HCT116 (cell line): ENCODE measurements around the gene CNTNAP2.

ENCODE experiments used
- CTCF ChIP-seq, 3 experiments: fragments of 200-600 bp in 1 of 3; sonication (generic) in 1 of 3; IDR thresholded peaks in 2 of 3; conservative IDR thresholded peaks in 1 of 3; 2 replicates each; pipeline ENCODE4 v1.5.1; 2012 to 2017; ENCODE audit warnings: low read depth in 2 of 3, low read length in 2 of 3, antibody characterized with exemption in 1 of 3, borderline replicate concordance in 1 of 3, control low read depth in 1 of 3, mild to moderate bottlenecking in 1 of 3, mixed read lengths in 1 of 3, mixed run types in 1 of 3, moderate library complexity in 1 of 3; ENCODE audit not compliant: insufficient read depth in 1 of 3
- EGR1 ChIP-seq: IDR thresholded peaks from 2 replicates; pipeline ENCODE4 v1.6.1; 2012; ENCODE audit warnings: low read depth
- ELF1 ChIP-seq: IDR thresholded peaks from 2 replicates; pipeline ENCODE4 v1.6.1; 2012; ENCODE audit warnings: low read depth, borderline replicate concordance
- EZH2 ChIP-seq: fragments of 200-600 bp; sonication (generic); IDR thresholded peaks from 2 replicates; pipeline ENCODE4 v1.6.1; 2017; ENCODE audit warnings: antibody characterized with exemption, mixed run types
- EZH2phosphoT487 ChIP-seq: fragments of 200-600 bp; IDR thresholded peaks from 2 replicates; pipeline ENCODE4 v1.6.1; 2018; ENCODE audit warnings: antibody characterized with exemption, borderline replicate concordance
- POLR2A ChIP-seq: IDR thresholded peaks from 2 replicates; pipeline ENCODE4 v1.7.0; 2011; ENCODE audit warnings: borderline replicate concordance; ENCODE audit not compliant: insufficient read depth, insufficient read length; ENCODE audit errors: extremely low read depth
- RAD21 ChIP-seq: IDR thresholded peaks from 2 replicates; pipeline ENCODE4 v1.6.1; 2012; ENCODE audit warnings: low read depth, mild to moderate bottlenecking
- SIN3A ChIP-seq: IDR thresholded peaks from 2 replicates; pipeline ENCODE4 v1.6.1; 2012; ENCODE audit warnings: low read depth
- SP1 ChIP-seq: IDR thresholded peaks from 2 replicates; pipeline ENCODE4 v1.6.1; 2012; ENCODE audit warnings: low read depth
- YY1 ChIP-seq: IDR thresholded peaks from 2 replicates; pipeline ENCODE4 v1.6.1; 2011; ENCODE audit warnings: low read length, low read depth, moderate library complexity, mild to moderate bottlenecking; ENCODE audit not compliant: insufficient replicate concordance; ENCODE audit errors: extremely low read depth

- TF ChIP-seq YY1 (no peak), CTCF (IDR thresholded peaks at IDR 0.05 in 2 of 3, conservative IDR thresholded peaks at IDR 0.05 in 1 of 3; ENCODE audit: borderline replicate concordance in 1 of 3, insufficient read depth in 1 of 3, low read depth in 2 of 3, low read length in 2 of 3) (no peak), EZH2 (no peak), ELF1 (no peak), EGR1 (no peak), EZH2phosphoT487 (no peak), POLR2A (no peak), SP1 (no peak), RAD21 (no peak), SIN3A (no peak)
Measured at GRCh38 chr7:146728611-146729010, 612.0 kb downstream of the CNTNAP2 start.
